ENCODE results near the gene PDE7B.
A peak's percentile ranks its signal among the peaks of the same experiment; 100 is the strongest.
"Not testable (repeated sequence)": the region's sequence is repeated elsewhere in the genome, so short reads cannot be mapped to it uniquely, and the experiment has no call there.

Gene PDE7B

GRCh38 chr6:136095986-136096385 is 244.5 kb downstream of the PDE7B start:
- H3K27ac ChIP-seq (ENCODE audit: low read depth, low read length), result peak overlapping the region; percentile 65
- H3K27me3 ChIP-seq (ENCODE audit: insufficient read depth, low read length), result no peaks in the 10 kb centered on the region
- H3K79me2 ChIP-seq (ENCODE audit: control insufficient read depth, insufficient read depth, low read length, unreplicated experiment), result no peaks in the 10 kb centered on the region
- peak overlapping the region; percentile 55 for H2AFZ ChIP-seq (ENCODE audit: low read length, unreplicated experiment)
- no peaks in the 10 kb centered on the region for H3K36me3 ChIP-seq (ENCODE audit: insufficient read depth, low read length)
- peaks cover 11% of the 10 kb centered on the region for H3K4me1 ChIP-seq (ENCODE audit: control insufficient read depth, insufficient read depth, low read length, unreplicated experiment)
- no peak overlapping the region for H3K4me3 ChIP-seq (ENCODE audit: low read depth, low read length)

GRCh38 chr6:136102991-136103688 is 251.6 kb downstream of the PDE7B start:
- H3K79me2 ChIP-seq (ENCODE audit: control insufficient read depth, insufficient read depth, low read length, unreplicated experiment), result no peaks in the 10 kb centered on the region
- no peak overlapping the region for H2AFZ ChIP-seq (ENCODE audit: low read length, unreplicated experiment)
- H3K4me3 ChIP-seq (ENCODE audit: low read depth, low read length), result no peak overlapping the region
- no peaks in the 10 kb centered on the region for H3K4me1 ChIP-seq (ENCODE audit: control insufficient read depth, insufficient read depth, low read length, unreplicated experiment)
- no peaks in the 10 kb centered on the region for H3K27me3 ChIP-seq (ENCODE audit: insufficient read depth, low read length)
- H3K36me3 ChIP-seq (ENCODE audit: insufficient read depth, low read length), result no peaks in the 10 kb centered on the region
- H3K27ac ChIP-seq (ENCODE audit: low read depth, low read length), result no peak overlapping the region

GRCh38 chr6:136103763-136104311 is 252.3 kb downstream of the PDE7B start:
- no peaks in the 10 kb centered on the region for H3K27me3 ChIP-seq (ENCODE audit: insufficient read depth, low read length)
- H3K79me2 ChIP-seq (ENCODE audit: control insufficient read depth, insufficient read depth, low read length, unreplicated experiment), result no peaks in the 10 kb centered on the region
- H3K4me3 ChIP-seq (ENCODE audit: low read depth, low read length), result no peak overlapping the region
- no peaks in the 10 kb centered on the region for H3K4me1 ChIP-seq (ENCODE audit: control insufficient read depth, insufficient read depth, low read length, unreplicated experiment)
- H3K36me3 ChIP-seq (ENCODE audit: insufficient read depth, low read length), result no peaks in the 10 kb centered on the region
- no peak overlapping the region for H3K27ac ChIP-seq (ENCODE audit: low read depth, low read length)
- H2AFZ ChIP-seq (ENCODE audit: low read length, unreplicated experiment), result no peak overlapping the region

GRCh38 chr6:136104556-136104955 is 253.1 kb downstream of the PDE7B start:
- Histone ChIP-seq H3K36me3 (ENCODE audit: insufficient read depth, low read length) (no peaks in the 10 kb centered on the region), H3K4me3 (ENCODE audit: low read depth, low read length) (no peak overlapping the region), H2AFZ (ENCODE audit: low read length, unreplicated experiment) (no peak overlapping the region), H3K4me1 (ENCODE audit: control insufficient read depth, insufficient read depth, low read length, unreplicated experiment) (no peaks in the 10 kb centered on the region), H3K27me3 (ENCODE audit: insufficient read depth, low read length) (no peaks in the 10 kb centered on the region), H3K79me2 (ENCODE audit: control insufficient read depth, insufficient read depth, low read length, unreplicated experiment) (no peaks in the 10 kb centered on the region), H3K27ac (ENCODE audit: low read depth, low read length) (no peak overlapping the region)

GRCh38 chr6:136105797-136106196 is 254.3 kb downstream of the PDE7B start:
- H3K4me1 ChIP-seq (ENCODE audit: control insufficient read depth, insufficient read depth, low read length, unreplicated experiment); H3K79me2 ChIP-seq (ENCODE audit: control insufficient read depth, insufficient read depth, low read length, unreplicated experiment); H3K27me3 ChIP-seq (ENCODE audit: insufficient read depth, low read length); H3K27ac ChIP-seq (ENCODE audit: low read depth, low read length); H3K36me3 ChIP-seq (ENCODE audit: insufficient read depth, low read length); H2AFZ ChIP-seq (ENCODE audit: low read length, unreplicated experiment); H3K4me3 ChIP-seq (ENCODE audit: low read depth, low read length): not testable (repeated sequence)

- Histone ChIP-seq H3K4me1 (ENCODE audit: control insufficient read depth, insufficient read depth, low read length, unreplicated experiment) (no peaks in the 10 kb centered on the region), H3K27me3 (ENCODE audit: insufficient read depth, low read length) (no peaks in the 10 kb centered on the region), H2AFZ (ENCODE audit: low read length, unreplicated experiment) (no peak overlapping the region), H3K36me3 (ENCODE audit: insufficient read depth, low read length) (no peaks in the 10 kb centered on the region), H3K27ac (ENCODE audit: low read depth, low read length) (no peak overlapping the region), H3K4me3 (ENCODE audit: low read depth, low read length) (no peak overlapping the region), H3K79me2 (ENCODE audit: control insufficient read depth, insufficient read depth, low read length, unreplicated experiment) (no peaks in the 10 kb centered on the region)
These were observed 257.0 kb downstream of the PDE7B start for GRCh38 chr6:136108361-136108945.

- no peak overlapping the region for H3K4me3 ChIP-seq (ENCODE audit: low read depth, low read length)
- H3K4me1 ChIP-seq (ENCODE audit: control insufficient read depth, insufficient read depth, low read length, unreplicated experiment), result peaks cover under 1% of the 10 kb centered on the region
- H2AFZ ChIP-seq (ENCODE audit: low read length, unreplicated experiment), result no peak overlapping the region
- no peaks in the 10 kb centered on the region for H3K36me3 ChIP-seq (ENCODE audit: insufficient read depth, low read length)
- no peak overlapping the region for H3K27ac ChIP-seq (ENCODE audit: low read depth, low read length)
- no peaks in the 10 kb centered on the region for H3K79me2 ChIP-seq (ENCODE audit: control insufficient read depth, insufficient read depth, low read length, unreplicated experiment)
- no peaks in the 10 kb centered on the region for H3K27me3 ChIP-seq (ENCODE audit: insufficient read depth, low read length)
These were observed 260.3 kb downstream of the PDE7B start for GRCh38 chr6:136111831-136112230.

- no peak overlapping the region for H2AFZ ChIP-seq (ENCODE audit: low read length, unreplicated experiment)
- no peaks in the 10 kb centered on the region for H3K36me3 ChIP-seq (ENCODE audit: insufficient read depth, low read length)
- H3K79me2 ChIP-seq (ENCODE audit: control insufficient read depth, insufficient read depth, low read length, unreplicated experiment), result no peaks in the 10 kb centered on the region
- H3K27me3 ChIP-seq (ENCODE audit: insufficient read depth, low read length), result no peaks in the 10 kb centered on the region
- H3K4me1 ChIP-seq (ENCODE audit: control insufficient read depth, insufficient read depth, low read length, unreplicated experiment), result peaks cover 5% of the 10 kb centered on the region
- no peak overlapping the region for H3K4me3 ChIP-seq (ENCODE audit: low read depth, low read length)
- no peak overlapping the region for H3K27ac ChIP-seq (ENCODE audit: low read depth, low read length)
These were observed 260.8 kb downstream of the PDE7B start for GRCh38 chr6:136112262-136112661.

GRCh38 chr6:136113736-136114173 is 262.3 kb downstream of the PDE7B start:
- no peaks in the 10 kb centered on the region for H3K79me2 ChIP-seq (ENCODE audit: control insufficient read depth, insufficient read depth, low read length, unreplicated experiment)
- peaks cover 5% of the 10 kb centered on the region for H3K4me1 ChIP-seq (ENCODE audit: control insufficient read depth, insufficient read depth, low read length, unreplicated experiment)
- no peaks in the 10 kb centered on the region for H3K36me3 ChIP-seq (ENCODE audit: insufficient read depth, low read length)
- no peak overlapping the region for H3K4me3 ChIP-seq (ENCODE audit: low read depth, low read length)
- no peak overlapping the region for H2AFZ ChIP-seq (ENCODE audit: low read length, unreplicated experiment)
- H3K27ac ChIP-seq (ENCODE audit: low read depth, low read length), result peak overlapping the region; percentile 46
- no peaks in the 10 kb centered on the region for H3K27me3 ChIP-seq (ENCODE audit: insufficient read depth, low read length)

- Histone ChIP-seq H3K27me3 (ENCODE audit: insufficient read depth, low read length) (no peaks in the 10 kb centered on the region), H3K27ac (ENCODE audit: low read depth, low read length) (no peak overlapping the region), H3K36me3 (ENCODE audit: insufficient read depth, low read length) (no peaks in the 10 kb centered on the region), H3K79me2 (ENCODE audit: control insufficient read depth, insufficient read depth, low read length, unreplicated experiment) (no peaks in the 10 kb centered on the region), H3K4me3 (ENCODE audit: low read depth, low read length) (no peak overlapping the region), H2AFZ (ENCODE audit: low read length, unreplicated experiment) (no peak overlapping the region), H3K4me1 (ENCODE audit: control insufficient read depth, insufficient read depth, low read length, unreplicated experiment) (peaks cover 5% of the 10 kb centered on the region)
These were observed 263.2 kb downstream of the PDE7B start for GRCh38 chr6:136114661-136115060.

- no peak overlapping the region for H2AFZ ChIP-seq (ENCODE audit: low read length, unreplicated experiment)
- no peak overlapping the region for H3K27ac ChIP-seq (ENCODE audit: low read depth, low read length)
- no peaks in the 10 kb centered on the region for H3K79me2 ChIP-seq (ENCODE audit: control insufficient read depth, insufficient read depth, low read length, unreplicated experiment)
- no peaks in the 10 kb centered on the region for H3K36me3 ChIP-seq (ENCODE audit: insufficient read depth, low read length)
- H3K4me3 ChIP-seq (ENCODE audit: low read depth, low read length), result no peak overlapping the region
- peaks cover 5% of the 10 kb centered on the region for H3K4me1 ChIP-seq (ENCODE audit: control insufficient read depth, insufficient read depth, low read length, unreplicated experiment)
- H3K27me3 ChIP-seq (ENCODE audit: insufficient read depth, low read length), result no peaks in the 10 kb centered on the region
These were observed 264.4 kb downstream of the PDE7B start for GRCh38 chr6:136115941-136116340.

Measured in ACC112 (cell line).